Osteoblast (primary cell): Measurements from ENCODE around the gene ATXN7L1. TPM values are rescaled to one million over a fixed set of nuclear protein-coding genes. Genes with fewer than 3 reads are reported as not detected.
"Not testable (repeated sequence)": the region's sequence is repeated elsewhere in the genome, so short reads cannot be mapped to it uniquely, and the experiment has no call there.

Experiments used
- DNase-seq: peaks from one replicate; pipeline ENCODE4 v3.0.0; 2011; ENCODE audit warnings: low spot score, mixed read lengths; ENCODE audit not compliant: insufficient read length; ENCODE audit errors: missing footprints
- H2AFZ ChIP-seq: 2 replicates; pipeline ENCODE4 v1.6.0; 2011; ENCODE audit warnings: mild to moderate bottlenecking, low read length
- H3K27ac ChIP-seq: 2 replicates; pipeline ENCODE4 v1.5.1; 2011; ENCODE audit warnings: mild to moderate bottlenecking, low read depth, low read length, moderate library complexity
- H3K27me3 ChIP-seq: 2 replicates; pipeline ENCODE4 v1.6.0; 2012; ENCODE audit warnings: mild to moderate bottlenecking, control low read depth, inconsistent platforms, low read length, moderate library complexity; ENCODE audit not compliant: insufficient read depth
- H3K36me3 ChIP-seq: 2 replicates; pipeline ENCODE4 v1.5.1; 2011; ENCODE audit warnings: mild to moderate bottlenecking, low read length, control low read depth, moderate library complexity; ENCODE audit not compliant: insufficient read depth
- H3K4me1 ChIP-seq: 2 replicates; pipeline ENCODE4 v1.5.1; 2011; ENCODE audit warnings: mild to moderate bottlenecking, low read length, control low read depth, moderate library complexity; ENCODE audit not compliant: insufficient read depth
- H3K4me2 ChIP-seq: 2 replicates; pipeline ENCODE4 v1.6.0; 2011; ENCODE audit warnings: mild to moderate bottlenecking, low read length; ENCODE audit not compliant: insufficient read depth
- H3K4me3 ChIP-seq: fragments of 200-600 bp; sonication (generic); 3 replicates; pipeline ENCODE4 v1.5.1; 2012; ENCODE audit warnings: mild to moderate bottlenecking, low read length, inconsistent platforms; ENCODE audit not compliant: insufficient read depth
- H3K79me2 ChIP-seq: 2 replicates; pipeline ENCODE4 v1.6.0; 2012; ENCODE audit warnings: mild to moderate bottlenecking, low read length, control low read depth, inconsistent platforms; ENCODE audit not compliant: insufficient read depth
- H3K9me3 ChIP-seq: 2 replicates; pipeline ENCODE4 v1.5.1; 2011; ENCODE audit warnings: low read depth, low read length, control low read depth
- H4K20me1 ChIP-seq: 2 replicates; pipeline ENCODE4 v1.6.0; 2012; ENCODE audit warnings: mild to moderate bottlenecking, low read length, control low read depth; ENCODE audit not compliant: insufficient read depth
- CTCF ChIP-seq: IDR thresholded peaks from 2 replicates; pipeline ENCODE4 v1.5.1; 2011; ENCODE audit warnings: mild to moderate bottlenecking, low read depth, low read length, moderate library complexity; ENCODE audit errors: extremely low read depth
- total RNA-seq: library from RNA; depleted of rRNA; stranded (reverse); fragments of >200 nt; gene quantifications from 2 replicates; pipeline ENCODE4 v1.2.3, GENCODE V29; 2012

The ATXN7L1 gene
- total RNA-seq, 1 donor = 9.0 TPM

DNA sequence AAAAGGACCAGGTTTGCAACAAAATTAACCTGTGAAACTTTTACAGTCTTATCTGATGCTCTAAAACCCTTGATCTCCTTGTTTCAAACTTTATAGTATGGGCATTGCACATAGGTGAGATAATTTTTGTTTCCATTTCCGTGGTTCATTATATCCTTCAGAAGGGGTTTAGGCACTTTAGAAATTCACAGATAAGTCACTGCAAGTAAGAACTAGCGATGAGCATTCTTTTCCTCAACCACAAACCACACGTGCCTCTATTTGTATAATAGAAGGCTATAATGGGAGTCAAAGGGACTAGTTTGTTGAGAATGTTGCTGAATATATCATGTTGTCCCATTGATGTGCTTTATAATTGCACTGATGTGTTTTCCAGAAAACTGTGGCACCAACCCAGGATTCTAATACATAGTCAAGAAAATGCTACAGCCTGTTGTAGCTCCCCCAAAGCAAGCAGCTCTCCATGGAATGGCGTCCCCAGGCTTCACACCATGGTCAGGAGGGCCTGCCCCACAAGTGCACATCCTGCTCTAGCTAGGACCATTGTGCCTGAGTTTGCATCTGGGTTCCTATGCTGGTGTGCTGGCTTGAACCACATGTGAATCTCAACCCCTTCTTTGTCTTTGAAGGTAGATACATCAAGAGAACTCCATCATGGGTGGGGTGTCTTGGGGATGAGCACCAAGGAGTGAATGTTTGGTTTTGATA is 14.0 kb upstream of the ATXN7L1 start:
- Histone ChIP-seq H3K4me1 (no peaks in the 10 kb centered on the region), H3K9me3 (no peaks in the 10 kb centered on the region), H2AFZ (no peak overlapping the region), H3K4me2 (no peak overlapping the region), H3K27me3 (no peaks in the 10 kb centered on the region), H3K4me3 (no peak overlapping the region), H4K20me1 (no peaks in the 10 kb centered on the region), H3K79me2 (no peaks in the 10 kb centered on the region), H3K27ac (no peak overlapping the region), H3K36me3 (no peaks in the 10 kb centered on the region)
- peak; percentile 62 for DNase-seq
- no peak for TF ChIP-seq CTCF

DNA sequence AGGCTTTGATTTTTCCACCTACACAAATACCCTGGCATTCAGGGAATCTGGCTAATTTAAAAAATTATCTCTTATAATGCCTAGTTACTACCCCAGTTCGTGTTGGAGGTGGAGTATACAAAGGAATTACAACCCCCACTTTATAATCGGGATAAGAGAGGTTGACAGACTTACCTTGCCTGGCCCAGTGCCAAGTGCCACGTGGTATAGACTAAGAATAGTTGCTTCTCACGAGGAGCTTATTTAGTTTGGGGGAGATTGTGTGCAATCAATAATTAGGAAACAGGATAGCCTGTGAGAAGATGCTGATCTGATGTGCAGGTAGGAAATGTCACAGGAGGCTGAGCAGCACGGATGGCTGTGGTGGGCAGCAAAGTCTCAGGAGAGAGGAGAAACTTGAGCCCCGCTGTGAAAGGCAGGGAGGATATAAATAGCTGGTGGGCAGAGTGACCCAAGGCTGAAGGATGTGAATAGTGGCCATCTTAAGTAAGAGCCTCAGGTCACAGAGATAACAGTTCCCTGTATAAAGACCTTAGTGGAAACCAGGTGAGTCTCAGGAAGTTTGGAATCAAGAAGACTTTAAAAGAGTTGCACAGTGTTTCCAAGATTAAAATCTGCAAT is 11.3 kb upstream of the ATXN7L1 start:
- Histone ChIP-seq H4K20me1 (no peaks in the 10 kb centered on the region), H3K79me2 (no peaks in the 10 kb centered on the region), H3K9me3 (no peaks in the 10 kb centered on the region), H3K27me3 (no peaks in the 10 kb centered on the region), H2AFZ (no peak overlapping the region), H3K4me2 (no peak overlapping the region), H3K36me3 (no peaks in the 10 kb centered on the region), H3K4me1 (no peaks in the 10 kb centered on the region), H3K27ac (no peak overlapping the region), H3K4me3 (no peak overlapping the region)
- no peak for TF ChIP-seq CTCF
- no peak for DNase-seq

DNA sequence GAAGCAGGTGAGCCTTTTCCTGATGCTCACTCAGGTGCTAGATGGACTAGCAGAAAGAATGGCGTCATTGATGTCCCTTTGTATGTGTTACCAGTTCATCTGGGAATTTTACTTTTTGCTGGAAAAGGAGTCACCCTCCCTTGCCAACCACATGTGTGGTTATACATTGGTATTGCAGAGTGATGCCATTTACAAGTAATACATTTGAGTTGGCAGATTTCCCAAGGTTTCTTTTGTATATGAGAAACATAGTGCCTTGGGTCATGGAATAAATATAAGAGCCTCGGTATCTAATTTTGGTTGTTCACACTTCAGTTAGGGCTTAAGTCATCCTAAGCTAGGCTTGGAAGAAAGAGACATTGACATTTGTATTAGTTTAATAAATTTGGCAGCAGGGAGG is 10.4 kb upstream of the ATXN7L1 start:
- no peak for TF ChIP-seq CTCF
- Histone ChIP-seq H3K27ac (no peak overlapping the region), H3K4me1 (no peaks in the 10 kb centered on the region), H3K79me2 (no peaks in the 10 kb centered on the region), H3K9me3 (no peaks in the 10 kb centered on the region), H3K36me3 (no peaks in the 10 kb centered on the region), H3K27me3 (no peaks in the 10 kb centered on the region), H2AFZ (no peak overlapping the region), H3K4me3 (no peak overlapping the region), H4K20me1 (no peaks in the 10 kb centered on the region), H3K4me2 (no peak overlapping the region)
- DNase-seq = no peak

DNA sequence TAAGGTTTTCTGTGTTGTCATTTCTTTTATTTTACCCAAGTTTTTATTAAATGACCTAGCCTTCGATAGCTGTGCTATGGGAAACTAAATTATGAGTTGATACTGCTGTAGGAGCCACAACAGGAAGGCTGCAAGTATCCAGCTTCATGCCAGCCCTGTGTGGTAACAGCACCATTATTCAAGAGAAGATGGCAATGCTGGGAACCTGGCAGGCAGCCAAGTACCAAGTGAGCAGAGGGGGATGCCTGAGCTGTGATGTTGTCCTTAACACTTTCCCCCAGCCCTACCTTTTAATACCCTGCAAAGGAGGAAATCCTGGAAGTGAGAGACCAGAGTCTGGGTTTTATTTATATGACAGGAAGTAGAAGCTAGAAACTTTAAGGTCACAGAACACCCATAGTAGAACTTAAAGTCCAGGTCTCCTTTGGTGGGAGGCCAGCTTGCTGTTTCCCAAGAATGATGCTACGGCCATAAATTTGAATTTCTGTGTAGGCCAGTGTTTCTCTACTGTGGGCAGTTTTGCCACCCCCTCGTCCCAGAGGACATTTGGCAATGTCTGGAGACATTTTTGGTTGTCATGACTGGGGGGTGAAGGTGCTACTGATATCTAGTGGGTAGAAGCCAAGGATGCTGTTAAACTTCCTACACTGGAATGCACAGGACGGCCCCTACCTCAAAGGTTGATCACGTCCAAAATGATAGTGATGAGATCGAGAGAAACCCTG is 9.2 kb upstream of the ATXN7L1 start:
- DNase-seq = no peak
- no peaks in the 10 kb centered on the region for H3K79me2 ChIP-seq
- no peaks in the 10 kb centered on the region for H3K4me1 ChIP-seq
- no peak overlapping the region for H3K4me2 ChIP-seq
- no peak overlapping the region for H2AFZ ChIP-seq
- H3K36me3 ChIP-seq = no peaks in the 10 kb centered on the region
- no peak overlapping the region for H3K27ac ChIP-seq
- no peaks in the 10 kb centered on the region for H4K20me1 ChIP-seq
- TF ChIP-seq CTCF = no peak
- no peaks in the 10 kb centered on the region for H3K9me3 ChIP-seq
- no peak overlapping the region for H3K4me3 ChIP-seq
- no peaks in the 10 kb centered on the region for H3K27me3 ChIP-seq

DNA sequence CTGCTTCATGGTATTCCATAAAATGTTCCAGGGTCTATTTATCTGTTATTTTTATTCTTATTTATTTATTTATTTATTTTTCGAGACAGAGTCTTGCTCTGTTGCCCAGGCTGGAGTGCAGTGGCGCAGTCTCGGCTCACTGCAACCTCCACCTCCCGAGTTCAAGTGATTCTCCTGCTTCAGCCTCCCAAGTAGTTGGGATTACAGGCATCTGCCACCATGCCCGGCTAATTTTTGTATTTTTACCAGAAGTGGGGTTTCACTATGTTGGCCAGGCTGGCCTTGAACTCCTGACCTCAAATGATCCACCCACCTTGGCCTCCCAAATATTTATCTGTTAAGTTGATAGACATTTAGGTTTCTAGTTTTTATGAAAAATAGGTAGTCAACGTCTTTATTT is 6.8 kb upstream of the ATXN7L1 start:
- not testable (repeated sequence) for H4K20me1 ChIP-seq, H3K9me3 ChIP-seq, H3K27me3 ChIP-seq, H3K36me3 ChIP-seq, H3K4me3 ChIP-seq, H3K27ac ChIP-seq, H3K4me1 ChIP-seq, H3K4me2 ChIP-seq, DNase-seq, H2AFZ ChIP-seq, H3K79me2 ChIP-seq
